ENCODE measurements around the gene DENND4A.

- no peak for TF ChIP-seq CTCF (IDR thresholded peaks at IDR 0.05)
- no peak for TF ChIP-seq POLR2A (IDR thresholded peaks at IDR 0.05)
Measured at GRCh38 chr15:65722191-65722590, 69.9 kb downstream of the DENND4A start.

Measured in lower leg skin (tissue), 3 donors.